HepG2 (cell line): Measurements from ENCODE around the gene ANKRD11. TPM values are rescaled to one million over a fixed set of nuclear protein-coding genes. Genes with fewer than 3 reads are reported as not detected.

Source experiments
- CEBPG ChIP-seq: IDR thresholded peaks from 2 replicates; pipeline ENCODE4 v1.6.1; 2016
- DPF2 ChIP-seq: sonication (generic); formaldehyde crosslinking; IDR thresholded peaks from 2 replicates; pipeline ENCODE4 v1.4.0; 2020; ENCODE audit warnings: mild to moderate bottlenecking, low read depth, missing genetic modification reagents, borderline replicate concordance
- FOXK1 ChIP-seq: sonication (generic); formaldehyde crosslinking; IDR thresholded peaks from 2 replicates; pipeline ENCODE4 v1.4.0; 2020; ENCODE audit warnings: low read depth, missing genetic modification reagents, borderline replicate concordance
- GABPB1 ChIP-seq: IDR thresholded peaks from 2 replicates; pipeline ENCODE4 v1.6.1; 2016; ENCODE audit warnings: mild to moderate bottlenecking, missing genetic modification reagents, moderate library complexity, missing compliant biosample characterization
- HMGA1 ChIP-seq: sonication (generic); formaldehyde crosslinking; conservative IDR thresholded peaks from 2 replicates; pipeline ENCODE4 v1.4.0; 2020; ENCODE audit warnings: missing genetic modification reagents
- JARID2 ChIP-seq: sonication (generic); formaldehyde crosslinking; IDR thresholded peaks from 2 replicates; pipeline ENCODE4 v1.8.1; 2023; ENCODE audit warnings: missing genetic modification reagents, inconsistent platforms; ENCODE audit not compliant: insufficient replicate concordance
- KMT2A ChIP-seq: sonication (generic); formaldehyde crosslinking; IDR thresholded peaks from 2 replicates; pipeline ENCODE4 v1.4.0; 2020; ENCODE audit warnings: missing genetic modification reagents
- MIER3 ChIP-seq: IDR thresholded peaks from 2 replicates; pipeline ENCODE4 v1.6.1; 2016; ENCODE audit warnings: missing compliant biosample characterization, borderline replicate concordance
- MNT ChIP-seq: fragments of 450-650 bp; IDR thresholded peaks from 2 replicates; pipeline ENCODE4 v1.6.1; 2016
- MXI1 ChIP-seq: IDR thresholded peaks from 3 replicates; pipeline ENCODE4 v1.6.1; 2012; ENCODE audit warnings: low read depth, low read length, inconsistent platforms, borderline replicate concordance
- MYC ChIP-seq: sonication (generic); formaldehyde crosslinking; IDR thresholded peaks from 2 replicates; pipeline ENCODE4 v1.9.0; 2021; ENCODE audit warnings: missing genetic modification reagents, borderline replicate concordance
- MZF1 ChIP-seq: sonication (generic); formaldehyde crosslinking; IDR thresholded peaks from 2 replicates; pipeline ENCODE4 v1.8.1; 2023; ENCODE audit warnings: mild to moderate bottlenecking, missing genetic modification reagents, borderline replicate concordance
- NAIF1 ChIP-seq: sonication (generic); formaldehyde crosslinking; IDR thresholded peaks from 2 replicates; pipeline ENCODE4 v1.5.0; 2020; ENCODE audit warnings: mild to moderate bottlenecking, missing genetic modification reagents, borderline replicate concordance
- NFAT5 ChIP-seq: sonication (generic); formaldehyde crosslinking; IDR thresholded peaks from 2 replicates; pipeline ENCODE4 v1.4.0; 2020; ENCODE audit warnings: missing genetic modification reagents
- RORA ChIP-seq: sonication (generic); formaldehyde crosslinking; IDR thresholded peaks from 2 replicates; pipeline ENCODE4 v1.5.0; 2020; ENCODE audit warnings: mild to moderate bottlenecking, missing genetic modification reagents, moderate library complexity
- XRCC5 ChIP-seq: fragments of 200-400 bp; formaldehyde crosslinking; optimal IDR thresholded peaks from 2 replicates; pipeline ENCODE3; 2017; ENCODE audit warnings: mild to moderate bottlenecking, low read length
- ZBTB34 ChIP-seq: sonication (generic); formaldehyde crosslinking; IDR thresholded peaks from 2 replicates; pipeline ENCODE4 v1.8.0; 2022; ENCODE audit warnings: mild to moderate bottlenecking, missing genetic modification reagents
- ZKSCAN1 ChIP-seq: fragments of 150-350 bp; IDR thresholded peaks from 2 replicates; pipeline ENCODE4 v1.6.1; 2014; ENCODE audit warnings: low read length
- ZNF614 ChIP-seq: IDR thresholded peaks from 2 replicates; pipeline ENCODE4 v1.6.1; 2018; ENCODE audit warnings: missing biosample characterization, missing genetic modification reagents, inconsistent platforms, borderline replicate concordance
- ZNF747 ChIP-seq: sonication (generic); formaldehyde crosslinking; IDR thresholded peaks from 2 replicates; pipeline ENCODE4 v1.8.1; 2023; ENCODE audit warnings: missing genetic modification reagents, mild to moderate bottlenecking, borderline replicate concordance
- polyA plus RNA-seq, 8 experiments: library from polyadenylated mRNA; depleted of rRNA in 3 of 8; stranded (reverse) in 7 of 8; unstranded in 1 of 8; fragments of >200 nt; fragmentation: Illumina TruSeq in 4 of 8; extraction: Trizol in 4 of 8; gene quantifications; 2 replicates each; pipeline versions ENCODE4 v1.2.1 to v1.2.3, GENCODE V29; 2011 to 2016; ENCODE audit warnings: low read depth in 4 of 8, missing spikeins in 1 of 8, mixed read lengths in 1 of 8; ENCODE audit not compliant: insufficient read depth in 1 of 8
- total RNA-seq, 5 experiments: library from RNA; depleted of rRNA; stranded (reverse); fragments of >200 nt; fragmentation: Illumina TruSeq; extraction: Trizol; gene quantifications; 2 replicates each; pipeline ENCODE4 v1.2.3, GENCODE V29; 2016; ENCODE audit warnings: low read depth in 1 of 5

ANKRD11 gene
- total and polyA plus RNA-seq, 2 of the 13 experiments (the other 11 are each of a cell fraction or from before 2014, with no cell fraction given), result 21.4 to 38.4 TPM

- no peak for TF ChIP-seq RORA (CRISPR knock-in tag)
- TF ChIP-seq ZKSCAN1, result no peak
- TF ChIP-seq ZNF614, result no peak
- peak; percentile 67; the same call in 1 of the 2 replicates for TF ChIP-seq MNT
- no peak for TF ChIP-seq JARID2 (CRISPR knock-in tag)
- TF ChIP-seq NAIF1, result no peak
- TF ChIP-seq MYC (CRISPR knock-in tag), result peak; percentile 38; the same call in 1 of the 2 replicates
- no peak for TF ChIP-seq ZBTB34 (CRISPR knock-in tag)
- peak; percentile 65; the same call in 1 of the 2 replicates for TF ChIP-seq FOXK1
- peak; percentile 38 for TF ChIP-seq XRCC5
- TF ChIP-seq MXI1, result peak; percentile 50; the same call in 1 of the 3 replicates
- no peak for TF ChIP-seq MZF1 (CRISPR knock-in tag)
- no peak for TF ChIP-seq ZNF747
- no peak for TF ChIP-seq HMGA1 (CRISPR knock-in tag)
- TF ChIP-seq GABPB1 (CRISPR knock-in tag), result peak; percentile 60
- peak; percentile 51; the same call in 1 of the 2 replicates for TF ChIP-seq KMT2A
- TF ChIP-seq MIER3, result no peak
- TF ChIP-seq DPF2, result no peak
- TF ChIP-seq NFAT5 (CRISPR knock-in tag), result no peak
- peak; percentile 91 for TF ChIP-seq CEBPG (CRISPR knock-in tag)
Measured at GRCh38 chr16:89489040-89489897, 1.1 kb downstream of the ANKRD11 start (continued).
